ENCODE measurements around the gene VAT1.

Gene VAT1

DNA sequence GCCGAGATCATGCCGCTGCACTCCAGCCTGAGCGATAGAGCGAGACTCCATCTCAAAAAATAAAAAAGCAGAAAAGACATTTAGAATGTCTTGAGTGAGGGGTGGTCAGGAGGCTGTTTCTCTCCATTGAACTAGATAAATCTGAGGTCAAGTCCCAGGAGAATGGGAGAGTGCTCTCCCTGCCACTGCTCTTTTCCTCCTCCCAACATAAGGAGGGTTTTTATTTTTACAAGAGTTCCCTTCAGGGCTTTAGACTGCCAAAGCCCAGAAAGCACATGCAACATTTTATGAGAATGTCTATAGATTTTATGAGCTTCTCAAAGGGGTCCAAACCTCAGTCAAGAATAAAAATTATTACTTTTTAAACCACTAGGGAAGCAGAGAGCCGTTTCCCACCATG is 4.4 kb upstream of the VAT1 start:
- DNase-seq = no peak

DNA sequence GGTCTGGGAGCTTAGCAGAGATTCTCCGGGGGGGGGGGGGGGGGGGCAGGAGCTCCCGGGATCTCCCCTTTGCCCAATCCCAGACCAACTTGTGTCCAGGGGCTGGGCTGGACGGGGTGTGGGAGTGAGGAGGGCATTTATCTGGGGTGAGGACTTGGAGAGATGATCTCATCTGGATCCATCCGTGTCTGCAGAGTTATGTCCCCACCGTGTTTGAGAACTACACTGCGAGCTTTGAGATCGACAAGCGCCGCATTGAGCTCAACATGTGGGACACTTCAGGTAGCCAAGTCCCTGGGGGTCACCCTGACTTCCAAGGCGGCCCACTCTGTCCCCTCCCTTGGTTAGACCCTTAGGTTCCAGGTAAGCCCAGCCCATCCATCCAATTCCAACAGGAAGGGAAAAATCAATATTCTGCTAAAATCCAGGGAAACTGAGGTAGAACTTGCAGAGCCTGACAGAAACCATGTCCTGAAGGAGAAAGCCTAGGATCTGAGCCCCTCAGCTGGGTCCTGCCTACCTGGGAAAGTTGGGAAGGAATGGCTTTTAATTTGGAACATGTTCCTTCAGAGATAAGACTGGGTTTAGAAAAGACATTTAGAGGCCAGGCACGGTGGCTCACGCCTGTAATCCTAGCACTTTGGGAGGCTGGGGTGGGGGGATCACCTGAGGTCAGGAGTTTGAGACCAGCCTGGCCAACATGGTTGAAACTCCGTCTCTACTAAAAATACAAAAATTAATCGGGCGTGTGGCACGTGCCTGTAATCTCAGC is 3.8 kb upstream of the VAT1 start:
- no peak for DNase-seq

DNA sequence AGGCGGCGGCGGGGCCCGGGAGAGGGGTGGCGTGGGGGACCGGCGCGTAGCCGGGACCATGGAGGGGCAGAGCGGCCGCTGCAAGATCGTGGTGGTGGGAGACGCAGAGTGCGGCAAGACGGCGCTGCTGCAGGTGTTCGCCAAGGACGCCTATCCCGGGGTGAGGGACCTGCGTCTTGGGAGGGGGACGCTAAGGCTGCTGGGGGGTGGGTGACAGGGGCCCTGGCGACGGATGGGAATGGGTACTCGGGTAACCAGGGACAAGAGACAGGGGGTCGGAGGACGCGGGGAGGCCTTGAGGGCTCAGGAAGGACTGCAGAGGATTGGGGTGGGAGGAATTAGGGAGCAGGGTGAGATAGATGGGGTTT is 3.1 kb upstream of the VAT1 start:
- peak; percentile 20 for DNase-seq

- DNase-seq = peak; percentile 93
Observed at GRCh38 chr17:43024407-43025289, 2.5 kb upstream of the VAT1 start, which contains the start of gene RND2. TSS of gene RND2 (plus strand) at chr17:43025231. CDS start at chr17:43025348, 117 bp downstream.

DNA sequence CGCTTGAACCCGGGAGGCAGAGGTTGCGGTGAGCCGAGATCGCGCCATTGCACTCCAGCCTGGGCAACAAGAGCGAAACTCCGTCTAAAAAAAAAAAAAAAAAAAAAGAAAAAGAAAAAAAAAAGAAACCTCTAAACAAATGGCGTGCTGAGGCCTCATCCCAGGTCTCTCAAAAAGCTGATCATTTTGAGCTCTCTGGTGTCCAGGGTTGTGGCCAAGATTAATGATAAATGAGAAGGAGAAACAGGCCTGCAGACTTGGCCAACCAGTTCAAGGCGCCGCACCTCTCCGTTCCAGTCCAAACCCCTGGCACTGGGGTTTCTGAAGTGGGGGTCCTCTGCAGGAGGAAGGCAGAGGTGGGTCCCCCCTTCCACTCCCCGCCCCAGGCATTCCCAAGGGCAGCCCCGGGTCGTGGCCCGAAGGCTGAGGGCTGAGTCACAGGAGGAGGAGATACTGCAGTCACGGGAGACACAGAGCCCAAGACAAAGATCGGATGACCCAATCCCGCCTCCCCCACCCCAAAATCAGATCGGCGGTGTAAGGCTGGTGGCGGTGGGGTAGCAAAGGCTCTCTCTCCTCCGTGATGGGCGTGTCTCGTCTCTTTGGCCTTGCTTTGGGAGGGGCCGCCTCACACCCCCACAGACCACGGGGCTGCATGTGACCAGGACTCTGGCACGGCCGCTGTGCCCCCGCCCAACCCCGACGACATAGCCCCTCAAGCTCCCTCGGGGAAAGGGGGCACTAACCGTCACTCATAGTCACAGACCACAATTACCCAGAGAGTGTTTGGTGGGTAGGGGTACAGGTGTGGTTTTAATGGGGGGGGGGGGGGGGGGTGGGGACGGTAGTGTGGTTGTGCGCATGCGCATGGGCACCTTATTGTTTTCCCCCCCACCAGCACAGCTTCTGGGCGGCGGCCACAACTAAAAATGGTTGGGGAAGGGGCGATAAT is 1.1 kb downstream of the VAT1 start:
- peak; percentile 26 for DNase-seq

DNA sequence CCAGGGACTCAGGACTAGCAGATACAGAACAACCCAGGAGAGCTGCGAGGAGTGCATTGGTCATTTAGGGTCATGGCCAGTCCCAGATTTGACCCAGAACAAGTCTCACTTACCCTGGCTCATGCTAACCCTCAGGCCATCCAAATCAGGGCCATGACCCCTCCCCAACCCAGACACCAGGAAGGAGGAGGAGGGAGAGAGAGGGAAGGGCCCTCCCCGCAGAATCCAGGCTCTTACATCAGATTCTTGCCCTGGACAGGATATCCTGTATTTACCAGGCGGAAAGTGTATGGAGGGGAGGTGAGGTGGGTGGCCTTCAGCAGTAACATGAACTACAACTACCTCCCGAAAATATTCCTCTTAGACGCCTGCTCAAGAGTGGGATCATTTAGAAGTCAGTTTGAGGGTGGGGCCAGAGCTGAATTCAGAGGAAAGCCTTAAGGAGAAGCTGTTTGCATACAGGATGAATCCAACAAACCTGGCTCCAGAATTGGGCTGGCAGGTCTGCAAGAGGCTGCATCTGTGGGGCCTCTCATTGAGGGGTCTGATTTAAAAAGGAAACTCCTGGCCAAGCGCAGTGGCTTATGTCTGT is 2.1 kb downstream of the VAT1 start:
- no peak for DNase-seq

GRCh38 chr17:43019418-43019817 is 2.8 kb downstream of the VAT1 start:
- DNase-seq = no peak

- no peak for DNase-seq
Observed at GRCh38 chr17:43018932-43019331, 3.3 kb downstream of the VAT1 start.

DNA sequence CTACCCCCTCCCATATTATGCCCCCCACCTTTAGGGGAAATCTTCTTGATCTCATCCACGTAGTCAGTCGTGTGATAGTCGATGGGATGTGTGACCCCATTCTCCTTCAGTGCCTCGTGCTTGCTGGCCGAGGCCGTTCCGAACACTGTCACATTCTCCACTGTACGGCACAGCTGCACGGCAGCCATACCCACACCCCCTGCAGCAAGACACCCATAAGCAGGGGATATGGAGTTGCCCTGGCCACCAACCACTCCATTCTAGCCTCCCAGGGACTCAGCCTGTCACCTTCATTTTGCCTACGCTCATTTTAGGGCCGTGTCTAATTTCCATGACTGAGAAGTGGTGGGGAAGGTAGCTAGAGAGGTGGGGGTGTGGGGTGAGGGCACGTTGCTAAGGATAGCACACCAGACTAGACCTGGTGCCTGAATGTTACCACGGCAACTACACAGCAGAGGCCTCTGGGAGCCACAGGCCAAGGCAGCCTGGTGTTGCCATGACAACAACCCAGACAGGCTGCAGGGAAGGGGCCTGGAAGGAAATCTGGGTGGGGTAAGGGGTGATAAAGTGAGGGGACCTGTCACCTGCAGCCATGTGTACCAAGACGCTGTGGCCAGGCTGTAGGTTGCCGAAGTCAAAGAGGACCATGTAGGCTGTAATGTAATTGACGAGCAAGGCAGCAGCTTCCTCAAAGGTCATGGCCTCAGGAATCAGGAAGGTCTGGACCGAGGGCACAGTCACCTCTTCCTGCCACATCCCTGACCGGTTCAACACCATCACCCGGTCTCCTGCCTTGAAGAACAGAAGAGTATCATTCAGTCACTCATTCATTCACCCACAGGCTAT is 4.0 kb downstream of the VAT1 start:
- peak; percentile 23 for DNase-seq

DNA sequence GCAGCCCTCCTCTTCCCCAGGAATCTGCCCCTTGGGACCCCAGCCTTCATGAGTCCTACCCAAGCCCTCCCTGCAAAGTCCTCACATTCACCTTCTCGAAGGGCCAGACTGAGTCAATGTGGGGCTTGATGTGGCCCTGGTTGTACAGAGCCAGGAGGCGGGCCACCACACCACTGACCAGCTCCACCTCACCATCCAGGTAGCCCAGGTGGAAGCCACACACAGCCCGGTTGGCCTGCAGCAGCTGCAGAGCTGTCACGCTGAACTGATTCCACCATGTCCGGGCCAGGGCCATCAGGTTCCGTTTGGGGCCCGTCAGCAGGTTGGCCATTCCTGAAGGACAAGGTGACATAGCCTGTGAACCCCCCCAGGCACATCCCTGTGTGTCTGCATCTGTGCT is 6.0 kb downstream of the VAT1 start:
- DNase-seq = no peak

- no peak for DNase-seq
Observed at GRCh38 chr17:43015579-43015978, 6.6 kb downstream of the VAT1 start.

DNA sequence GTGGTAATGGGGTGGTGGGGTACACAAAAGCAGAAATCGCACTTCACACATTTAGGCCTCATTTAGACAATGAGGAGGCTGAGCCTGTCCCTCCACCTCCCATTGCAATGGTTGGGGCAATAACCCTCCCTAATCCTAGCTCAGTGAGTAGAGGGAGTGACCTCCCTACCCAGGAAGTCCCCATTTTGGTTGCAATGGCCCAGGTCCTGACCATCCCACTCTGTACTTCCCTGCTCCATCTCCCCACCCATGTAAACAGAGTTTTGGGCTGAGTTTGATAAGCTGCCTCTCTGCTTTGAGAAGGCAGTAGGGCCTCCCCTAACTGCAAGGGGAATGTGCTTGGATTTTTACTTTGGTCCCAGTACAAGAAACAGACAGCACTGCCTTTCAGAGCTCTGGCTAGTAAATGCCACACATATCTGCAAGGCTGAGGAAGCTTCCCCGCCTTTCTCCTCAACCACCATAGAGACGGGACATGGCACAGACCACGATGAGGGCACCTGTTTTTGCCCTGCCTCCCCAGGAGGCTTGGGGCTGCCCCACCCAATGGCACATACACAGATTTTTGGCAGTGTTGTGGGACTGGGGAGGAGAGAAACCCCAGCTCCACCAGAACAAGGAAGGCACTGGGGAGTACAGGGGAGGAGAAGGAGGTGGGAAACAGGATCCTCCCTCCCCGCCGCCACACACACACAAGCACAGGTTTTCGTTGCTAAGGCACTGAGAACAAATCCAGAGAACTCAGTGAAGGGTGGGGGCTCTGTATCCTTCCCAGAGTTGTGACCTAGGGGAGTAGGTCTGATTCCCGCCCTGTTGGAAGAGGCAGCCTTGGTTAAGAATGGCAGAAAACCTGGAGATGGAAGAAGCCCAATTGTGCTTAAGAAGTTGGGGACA is 7.3 kb downstream of the VAT1 start:
- DNase-seq = no peak

DNA sequence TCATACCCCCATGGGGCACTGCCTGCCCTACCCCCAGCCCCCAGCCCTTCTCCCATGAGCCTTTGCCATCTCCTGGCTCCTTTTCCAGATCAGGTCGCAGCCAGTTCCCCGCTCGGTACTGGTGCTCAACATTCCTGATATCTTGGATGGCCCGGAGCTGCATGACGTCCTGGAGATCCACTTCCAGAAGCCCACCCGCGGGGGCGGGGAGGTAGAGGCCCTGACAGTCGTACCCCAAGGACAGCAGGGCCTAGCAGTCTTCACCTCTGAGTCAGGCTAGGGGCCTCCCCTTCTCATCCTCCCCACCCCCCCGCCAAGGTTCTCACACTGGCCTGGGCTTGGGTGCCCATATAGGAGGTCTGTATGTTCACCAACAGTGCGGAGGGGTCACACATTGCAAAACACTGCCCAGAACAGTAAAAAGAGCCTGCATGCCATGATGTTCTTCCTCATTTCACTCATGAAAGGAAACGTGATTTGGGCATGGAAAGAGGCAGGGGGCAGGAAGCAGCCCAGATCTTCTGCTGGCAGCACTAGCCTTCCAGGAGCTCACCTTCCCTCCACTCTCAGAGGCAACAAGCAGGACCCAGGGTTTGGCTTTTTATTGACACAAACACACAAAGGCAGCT is 8.1 kb downstream of the VAT1 start:
- no peak for DNase-seq

DNA sequence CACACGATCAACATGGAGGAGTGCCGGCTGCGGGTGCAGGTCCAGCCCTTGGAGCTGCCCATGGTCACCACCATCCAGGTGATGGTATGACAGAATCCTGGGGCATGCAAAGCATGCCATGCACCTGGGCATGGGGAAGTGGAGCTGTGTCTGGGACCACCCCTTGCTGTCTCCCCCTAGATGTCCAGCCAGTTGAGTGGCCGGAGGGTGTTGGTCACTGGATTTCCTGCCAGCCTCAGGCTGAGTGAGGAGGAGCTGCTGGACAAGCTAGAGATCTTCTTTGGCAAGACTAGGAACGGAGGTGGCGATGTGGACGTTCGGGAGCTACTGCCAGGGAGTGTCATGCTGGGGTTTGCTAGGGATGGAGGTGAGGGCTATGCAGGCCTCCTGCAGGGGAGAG is 8.9 kb downstream of the VAT1 start:
- no peak for DNase-seq

DNA sequence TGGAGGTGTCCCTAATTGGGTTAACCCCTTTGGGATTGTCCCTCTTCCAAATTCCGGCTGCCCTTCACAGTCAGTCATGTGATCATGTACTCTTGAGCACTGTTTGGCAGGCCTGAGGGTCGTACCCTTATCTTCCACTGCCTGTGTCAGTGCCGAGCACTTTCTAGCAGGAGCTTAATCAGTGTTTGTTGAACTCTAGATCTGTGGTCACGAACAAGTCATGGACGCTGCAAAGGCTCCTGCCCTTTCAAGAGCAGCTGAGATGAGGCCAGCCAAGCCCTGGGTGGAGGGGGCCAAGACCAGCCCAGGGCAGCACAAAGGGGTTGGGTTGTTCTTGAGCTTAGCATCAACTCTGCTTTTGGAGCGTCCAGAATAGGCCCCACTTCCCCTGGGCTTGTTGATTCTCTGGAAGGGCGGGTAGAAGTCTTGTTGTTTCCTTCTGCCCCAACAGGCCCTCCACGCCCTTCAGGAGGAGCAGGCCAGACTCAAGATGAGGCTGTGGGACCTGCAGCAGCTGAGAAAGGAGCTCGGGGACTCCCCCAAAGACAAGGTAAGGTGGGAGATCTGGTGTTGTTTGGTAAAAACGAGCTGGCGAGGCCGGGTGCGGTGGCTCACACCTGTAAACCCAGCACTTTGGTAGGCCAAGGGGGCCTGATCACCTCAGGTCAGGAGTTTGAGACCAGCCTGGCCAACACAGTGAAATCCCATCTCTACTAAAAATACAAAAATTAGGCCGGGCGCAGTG is 10.3 kb downstream of the VAT1 start:
- DNase-seq = no peak

DNA sequence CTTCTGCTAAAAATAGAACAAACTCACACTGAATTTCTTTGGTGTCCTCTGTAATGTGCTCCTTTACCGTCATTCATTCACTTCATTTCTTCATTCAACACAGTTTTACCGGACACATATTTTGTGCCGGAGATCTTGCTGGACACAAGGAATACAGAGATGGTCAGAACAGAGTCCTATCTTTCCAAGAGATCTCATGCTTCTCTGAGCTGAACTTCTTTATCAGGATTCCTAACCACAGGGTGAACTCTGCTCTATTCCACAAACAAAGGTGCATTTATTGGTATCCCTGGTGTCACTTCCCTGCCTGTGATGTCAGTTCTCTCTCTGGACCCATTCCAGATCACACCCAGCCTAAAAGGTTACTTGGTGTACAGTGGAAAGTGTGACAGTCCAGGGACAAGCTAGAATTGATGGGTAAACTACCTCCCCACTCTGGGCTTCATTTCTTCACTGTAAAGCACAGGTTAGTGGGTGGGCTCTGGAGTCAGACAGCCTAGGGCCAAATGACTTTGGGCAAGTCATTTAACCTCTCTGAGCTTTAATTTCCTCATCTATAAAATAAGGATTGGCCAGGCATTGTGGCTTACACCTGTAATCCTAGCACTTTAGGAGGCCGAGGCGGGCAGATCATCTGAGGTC is 11.4 kb downstream of the VAT1 start:
- DNase-seq = no peak

GRCh38 chr17:43006639-43007551 is 15.3 kb downstream of the VAT1 start, which contains the start of gene IFI35:
TSS of gene IFI35 (plus strand) at chr17:43006784. CDS start at chr17:43006948, 164 bp downstream.
- DNase-seq = peak; percentile 48

Data from NCI-H2171 treated with DMSO at 0.1 percent for 48 hours (cell line).